Fibroblast of the aortic adventitia (primary cell): ENCODE data around the gene CTNNBIP1. TPM values are rescaled to one million over a fixed set of nuclear protein-coding genes. Genes with fewer than 3 reads are reported as not detected.

Experiments used
- DNase-seq: peaks from one replicate; pipeline ENCODE4 v3.0.0-alpha.2; 2010; ENCODE audit warnings: low read depth
- H3K4me3 ChIP-seq: 2 replicates; pipeline ENCODE4 v1.5.1; 2011; ENCODE audit warnings: low read depth, mild to moderate bottlenecking, control low read depth, low read length, moderate library complexity
- CTCF ChIP-seq: IDR thresholded peaks from 2 replicates; pipeline ENCODE4 v1.5.1; 2011; ENCODE audit warnings: mild to moderate bottlenecking, low read length, control low read depth, inconsistent platforms; ENCODE audit not compliant: insufficient read depth
- total RNA-seq: library from RNA; depleted of rRNA; stranded (reverse); fragments of >200 nt; gene quantifications from 2 replicates; pipeline ENCODE4 v1.2.3, GENCODE V29; 2012; ENCODE audit warnings: low replicate concordance

Gene CTNNBIP1
- total RNA-seq, 1 donor = 11.9 TPM

- no peak for TF ChIP-seq CTCF
- DNase-seq = no peak
- peak overlapping the region; percentile 92 for H3K4me3 ChIP-seq
These were observed 87.0 kb downstream of the CTNNBIP1 start for GRCh38 chr1:9822897-9823692.

- TF ChIP-seq CTCF = no peak
- H3K4me3 ChIP-seq = peak overlapping the region; percentile 92
- DNase-seq = no peak
These were observed 87.6 kb downstream of the CTNNBIP1 start for GRCh38 chr1:9822490-9822889.

GRCh38 chr1:9821710-9822109 lies 88.4 kb downstream of the CTNNBIP1 start:
- DNase-seq = no peak
- peak overlapping the region; percentile 92 for H3K4me3 ChIP-seq
- TF ChIP-seq CTCF = no peak

GRCh38 chr1:9820521-9820920 lies 89.5 kb downstream of the CTNNBIP1 start:
- no peak for TF ChIP-seq CTCF
- no peak overlapping the region for H3K4me3 ChIP-seq
- DNase-seq = no peak

GRCh38 chr1:9817734-9818133 lies 92.3 kb downstream of the CTNNBIP1 start:
- no peak overlapping the region for H3K4me3 ChIP-seq
- no peak for DNase-seq
- no peak for TF ChIP-seq CTCF

- TF ChIP-seq CTCF = no peak
- no peak overlapping the region for H3K4me3 ChIP-seq
- peak; percentile 77 for DNase-seq
These were observed 93.9 kb downstream of the CTNNBIP1 start for GRCh38 chr1:9816199-9816598.

- H3K4me3 ChIP-seq = no peak overlapping the region
- TF ChIP-seq CTCF = no peak
- no peak for DNase-seq
These were observed 94.9 kb downstream of the CTNNBIP1 start for GRCh38 chr1:9815150-9815549.
